ENCODE results near the gene SH3PXD2A. TPM values are rescaled to one million over a fixed set of nuclear protein-coding genes. Genes with fewer than 3 reads are reported as not detected.

Gene SH3PXD2A
- total and polyA plus RNA-seq, 2 experiments from 2014 or later, result 1.8 to 5.0 TPM

DNA sequence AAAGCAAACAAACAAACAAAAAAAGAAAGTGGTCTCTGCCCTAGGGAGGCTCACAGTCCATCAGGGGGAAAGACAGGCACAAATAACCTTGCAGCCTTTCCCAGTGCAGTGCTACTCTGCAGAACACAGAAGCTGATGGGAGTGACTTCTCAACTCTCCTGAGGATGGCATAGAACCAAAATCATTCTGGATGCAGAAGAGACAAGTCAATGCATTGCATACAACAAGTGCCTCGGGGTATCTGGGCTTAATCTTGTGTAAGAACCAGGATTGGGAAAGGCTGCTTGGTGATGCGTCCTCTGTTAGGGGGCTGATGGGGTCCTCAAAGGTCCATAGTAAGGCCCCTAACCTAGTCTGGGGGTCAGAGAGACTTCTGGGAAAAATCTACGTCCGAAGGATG lies 293.0 kb downstream of the SH3PXD2A start:
- Mint-ChIP-seq H3K9me3 (no peaks in the 10 kb centered on the region), H3K27me3 (ENCODE audit: insufficient read depth, low read depth, poor library complexity) (peaks cover 7% of the 10 kb centered on the region), H3K4me3 (no peak overlapping the region), H3K36me3 (ENCODE audit: low read depth) (no peaks in the 10 kb centered on the region), H3K27ac (no peak overlapping the region), H3K4me1 (no peaks in the 10 kb centered on the region; the same call in 2 of the 3 replicates)
- Histone ChIP-seq H2AFZ (no peak overlapping the region), H3K4me2 (no peak overlapping the region), H3K4me1 (ENCODE audit: insufficient read depth) (no peaks in the 10 kb centered on the region), H3F3A (replicated peaks; ENCODE audit: low read depth) (no peaks in the 10 kb centered on the region), H3K27me3 (ENCODE audit: insufficient read depth) (no peaks in the 10 kb centered on the region), H3K4me3 (no peak overlapping the region), H3K36me3 (ENCODE audit: insufficient read depth) (no peaks in the 10 kb centered on the region), H4K20me1 (replicated peaks; ENCODE audit: insufficient read depth) (no peaks in the 10 kb centered on the region), H3K79me2 (replicated peaks; ENCODE audit: insufficient read depth) (no peaks in the 10 kb centered on the region), H3K27ac (ENCODE audit: low read depth) (no peak overlapping the region), H3K9me2 (ENCODE audit: insufficient read depth) (no peaks in the 10 kb centered on the region)
- TF ChIP-seq, protein P1, sequence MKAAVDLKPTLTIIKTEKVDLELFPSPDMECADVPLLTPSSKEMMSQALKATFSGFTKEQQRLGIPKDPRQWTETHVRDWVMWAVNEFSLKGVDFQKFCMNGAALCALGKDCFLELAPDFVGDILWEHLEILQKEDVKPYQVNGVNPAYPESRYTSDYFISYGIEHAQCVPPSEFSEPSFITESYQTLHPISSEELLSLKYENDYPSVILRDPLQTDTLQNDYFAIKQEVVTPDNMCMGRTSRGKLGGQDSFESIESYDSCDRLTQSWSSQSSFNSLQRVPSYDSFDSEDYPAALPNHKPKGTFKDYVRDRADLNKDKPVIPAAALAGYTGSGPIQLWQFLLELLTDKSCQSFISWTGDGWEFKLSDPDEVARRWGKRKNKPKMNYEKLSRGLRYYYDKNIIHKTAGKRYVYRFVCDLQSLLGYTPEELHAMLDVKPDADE (IDR thresholded peaks at IDR 0.05), result no peak
- no peak for TF ChIP-seq ZNF331 (CRISPR knock-in tag; IDR thresholded peaks at IDR 0.05; ENCODE audit: low read depth)
- no peak for TF ChIP-seq EZH2phosphoT487 (IDR thresholded peaks at IDR 0.05; ENCODE audit: unreplicated experiment)
- TF ChIP-seq ZNF114 (CRISPR knock-in tag; IDR thresholded peaks at IDR 0.05), result no peak
- TF ChIP-seq, protein P2, sequence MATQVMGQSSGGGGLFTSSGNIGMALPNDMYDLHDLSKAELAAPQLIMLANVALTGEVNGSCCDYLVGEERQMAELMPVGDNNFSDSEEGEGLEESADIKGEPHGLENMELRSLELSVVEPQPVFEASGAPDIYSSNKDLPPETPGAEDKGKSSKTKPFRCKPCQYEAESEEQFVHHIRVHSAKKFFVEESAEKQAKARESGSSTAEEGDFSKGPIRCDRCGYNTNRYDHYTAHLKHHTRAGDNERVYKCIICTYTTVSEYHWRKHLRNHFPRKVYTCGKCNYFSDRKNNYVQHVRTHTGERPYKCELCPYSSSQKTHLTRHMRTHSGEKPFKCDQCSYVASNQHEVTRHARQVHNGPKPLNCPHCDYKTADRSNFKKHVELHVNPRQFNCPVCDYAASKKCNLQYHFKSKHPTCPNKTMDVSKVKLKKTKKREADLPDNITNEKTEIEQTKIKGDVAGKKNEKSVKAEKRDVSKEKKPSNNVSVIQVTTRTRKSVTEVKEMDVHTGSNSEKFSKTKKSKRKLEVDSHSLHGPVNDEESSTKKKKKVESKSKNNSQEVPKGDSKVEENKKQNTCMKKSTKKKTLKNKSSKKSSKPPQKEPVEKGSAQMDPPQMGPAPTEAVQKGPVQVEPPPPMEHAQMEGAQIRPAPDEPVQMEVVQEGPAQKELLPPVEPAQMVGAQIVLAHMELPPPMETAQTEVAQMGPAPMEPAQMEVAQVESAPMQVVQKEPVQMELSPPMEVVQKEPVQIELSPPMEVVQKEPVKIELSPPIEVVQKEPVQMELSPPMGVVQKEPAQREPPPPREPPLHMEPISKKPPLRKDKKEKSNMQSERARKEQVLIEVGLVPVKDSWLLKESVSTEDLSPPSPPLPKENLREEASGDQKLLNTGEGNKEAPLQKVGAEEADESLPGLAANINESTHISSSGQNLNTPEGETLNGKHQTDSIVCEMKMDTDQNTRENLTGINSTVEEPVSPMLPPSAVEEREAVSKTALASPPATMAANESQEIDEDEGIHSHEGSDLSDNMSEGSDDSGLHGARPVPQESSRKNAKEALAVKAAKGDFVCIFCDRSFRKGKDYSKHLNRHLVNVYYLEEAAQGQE (IDR thresholded peaks at IDR 0.05; ENCODE audit: unreplicated experiment), result no peak
- no peak for TF ChIP-seq STAT1 (IDR thresholded peaks at IDR 0.05; ENCODE audit: unreplicated experiment)
- TF ChIP-seq EZH2 (IDR thresholded peaks at IDR 0.05; ENCODE audit: low read depth, unreplicated experiment), result no peak
- ATAC-seq, result no peak
- no peak for DNase-seq (ENCODE audit: low spot score)

- DNase-seq (ENCODE audit: low spot score), result no peak
- H3K4me3 ChIP-seq, result no peak overlapping the region
- H3K36me3 Mint-ChIP-seq (ENCODE audit: low read depth), result no peaks in the 10 kb centered on the region
- H3K4me2 ChIP-seq, result no peak overlapping the region
- no peak overlapping the region for H3K27ac ChIP-seq (ENCODE audit: low read depth)
- H3K4me1 Mint-ChIP-seq, result no peaks in the 10 kb centered on the region; the same call in 1 of the 3 replicates
- no peak overlapping the region for H2AFZ ChIP-seq
- no peaks in the 10 kb centered on the region for H3K9me2 ChIP-seq (ENCODE audit: insufficient read depth)
- no peaks in the 10 kb centered on the region for H3K79me2 ChIP-seq (replicated peaks; ENCODE audit: insufficient read depth)
- ATAC-seq, result no peak
- no peak overlapping the region for H3K27ac Mint-ChIP-seq
- H4K20me1 ChIP-seq (replicated peaks; ENCODE audit: insufficient read depth), result no peaks in the 10 kb centered on the region
- H3K9me3 Mint-ChIP-seq, result no peaks in the 10 kb centered on the region
- peaks cover 9% of the 10 kb centered on the region for H3K27me3 Mint-ChIP-seq (ENCODE audit: insufficient read depth, low read depth, poor library complexity)
- H3K27me3 ChIP-seq (ENCODE audit: insufficient read depth), result peaks cover 8% of the 10 kb centered on the region; the same call in 1 of the 2 replicates
- H3F3A ChIP-seq (replicated peaks; ENCODE audit: low read depth), result no peaks in the 10 kb centered on the region
- no peak overlapping the region for H3K4me3 Mint-ChIP-seq
- no peaks in the 10 kb centered on the region for H3K36me3 ChIP-seq (ENCODE audit: insufficient read depth)
- H3K4me1 ChIP-seq (ENCODE audit: insufficient read depth), result no peaks in the 10 kb centered on the region
- TF ChIP-seq NANOG (IDR thresholded peaks at IDR 0.05; ENCODE audit: borderline replicate concordance) (no peak), POLR2AphosphoS5 (IDR thresholded peaks at IDR 0.05; ENCODE audit: low read depth) (no peak), STAT1 (IDR thresholded peaks at IDR 0.05; ENCODE audit: unreplicated experiment) (no peak), EZH2 (IDR thresholded peaks at IDR 0.05; ENCODE audit: low read depth, unreplicated experiment) (no peak), ZNF114 (CRISPR knock-in tag; IDR thresholded peaks at IDR 0.05) (no peak), CREB1 (CRISPR knock-in tag; IDR thresholded peaks at IDR 0.05; ENCODE audit: low read depth) (no peak), JUNB (IDR thresholded peaks at IDR 0.05; ENCODE audit: unreplicated experiment) (no peak)
- TF ChIP-seq, protein P3, sequence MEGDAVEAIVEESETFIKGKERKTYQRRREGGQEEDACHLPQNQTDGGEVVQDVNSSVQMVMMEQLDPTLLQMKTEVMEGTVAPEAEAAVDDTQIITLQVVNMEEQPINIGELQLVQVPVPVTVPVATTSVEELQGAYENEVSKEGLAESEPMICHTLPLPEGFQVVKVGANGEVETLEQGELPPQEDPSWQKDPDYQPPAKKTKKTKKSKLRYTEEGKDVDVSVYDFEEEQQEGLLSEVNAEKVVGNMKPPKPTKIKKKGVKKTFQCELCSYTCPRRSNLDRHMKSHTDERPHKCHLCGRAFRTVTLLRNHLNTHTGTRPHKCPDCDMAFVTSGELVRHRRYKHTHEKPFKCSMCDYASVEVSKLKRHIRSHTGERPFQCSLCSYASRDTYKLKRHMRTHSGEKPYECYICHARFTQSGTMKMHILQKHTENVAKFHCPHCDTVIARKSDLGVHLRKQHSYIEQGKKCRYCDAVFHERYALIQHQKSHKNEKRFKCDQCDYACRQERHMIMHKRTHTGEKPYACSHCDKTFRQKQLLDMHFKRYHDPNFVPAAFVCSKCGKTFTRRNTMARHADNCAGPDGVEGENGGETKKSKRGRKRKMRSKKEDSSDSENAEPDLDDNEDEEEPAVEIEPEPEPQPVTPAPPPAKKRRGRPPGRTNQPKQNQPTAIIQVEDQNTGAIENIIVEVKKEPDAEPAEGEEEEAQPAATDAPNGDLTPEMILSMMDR (conservative IDR thresholded peaks at IDR 0.05; ENCODE audit: low read depth in 2 of 2), result no peak
- TF ChIP-seq, protein P2 (IDR thresholded peaks at IDR 0.05; ENCODE audit: unreplicated experiment), result no peak
- TF ChIP-seq, protein P1 (IDR thresholded peaks at IDR 0.05), result no peak
Measured at GRCh38 chr10:103560886-103561285, 294.5 kb downstream of the SH3PXD2A start.
